ENCODE measurements around the gene RNF145.
"Not testable (repeated sequence)": the region's sequence is repeated elsewhere in the genome, so short reads cannot be mapped to it uniquely, and the experiment has no call there.

Gene RNF145

DNA sequence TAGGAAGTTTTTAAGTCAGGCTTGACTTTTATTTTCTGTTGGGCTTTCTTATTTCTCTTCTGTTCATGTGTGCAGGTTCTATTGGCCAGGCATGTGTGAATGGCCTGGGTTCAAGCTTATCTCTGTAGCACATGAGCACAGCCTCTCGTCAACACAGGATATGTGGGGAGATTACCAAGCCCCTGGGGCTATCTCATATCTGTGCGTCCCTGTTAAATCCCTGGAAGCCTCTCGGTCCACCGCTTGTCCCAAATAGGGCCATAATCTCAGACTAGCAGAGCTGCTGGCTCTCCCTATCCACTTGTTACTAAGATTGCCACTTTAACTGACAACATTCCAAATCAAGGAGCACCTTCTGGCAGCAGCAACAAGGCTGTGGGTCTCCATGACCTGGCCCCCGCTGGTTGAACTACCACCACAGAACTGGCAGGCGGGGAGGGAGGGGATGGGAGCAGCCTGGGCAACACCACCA is 81.2 kb downstream of the RNF145 start:
- H3K4me3 ChIP-seq (ENCODE audit: low read depth, low read length), result no peak overlapping the region
- in situ Hi-C loops (cut with HindIII; ENCODE audit: low sequenced_read_pairs), result no loop called here
- DNase-seq (ENCODE audit: low read depth, low spot score), result no peak
- TF ChIP-seq, protein P1, sequence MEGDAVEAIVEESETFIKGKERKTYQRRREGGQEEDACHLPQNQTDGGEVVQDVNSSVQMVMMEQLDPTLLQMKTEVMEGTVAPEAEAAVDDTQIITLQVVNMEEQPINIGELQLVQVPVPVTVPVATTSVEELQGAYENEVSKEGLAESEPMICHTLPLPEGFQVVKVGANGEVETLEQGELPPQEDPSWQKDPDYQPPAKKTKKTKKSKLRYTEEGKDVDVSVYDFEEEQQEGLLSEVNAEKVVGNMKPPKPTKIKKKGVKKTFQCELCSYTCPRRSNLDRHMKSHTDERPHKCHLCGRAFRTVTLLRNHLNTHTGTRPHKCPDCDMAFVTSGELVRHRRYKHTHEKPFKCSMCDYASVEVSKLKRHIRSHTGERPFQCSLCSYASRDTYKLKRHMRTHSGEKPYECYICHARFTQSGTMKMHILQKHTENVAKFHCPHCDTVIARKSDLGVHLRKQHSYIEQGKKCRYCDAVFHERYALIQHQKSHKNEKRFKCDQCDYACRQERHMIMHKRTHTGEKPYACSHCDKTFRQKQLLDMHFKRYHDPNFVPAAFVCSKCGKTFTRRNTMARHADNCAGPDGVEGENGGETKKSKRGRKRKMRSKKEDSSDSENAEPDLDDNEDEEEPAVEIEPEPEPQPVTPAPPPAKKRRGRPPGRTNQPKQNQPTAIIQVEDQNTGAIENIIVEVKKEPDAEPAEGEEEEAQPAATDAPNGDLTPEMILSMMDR (IDR thresholded peaks at IDR 0.05; ENCODE audit: low read depth, low read length), result no peak

DNA sequence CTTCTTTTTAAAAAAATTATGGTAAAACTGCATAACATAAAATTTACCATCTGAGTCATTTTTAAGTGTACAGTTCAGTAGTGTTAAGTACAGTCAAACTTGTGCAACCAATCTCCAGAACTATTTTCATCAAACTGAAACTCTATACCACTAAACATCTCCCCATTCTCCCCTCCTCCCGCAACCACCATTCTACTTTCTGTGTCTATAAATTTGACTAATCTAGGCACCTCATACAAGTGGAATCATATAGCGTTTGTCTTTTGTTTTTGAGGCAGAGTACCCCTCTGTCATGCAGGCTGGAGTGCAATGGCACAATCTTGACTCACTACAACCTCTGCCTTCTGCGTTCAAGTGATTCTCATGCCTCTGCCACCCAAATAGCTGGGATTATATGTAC is 85.7 kb downstream of the RNF145 start:
- H3K4me3 ChIP-seq (ENCODE audit: low read depth, low read length), result no peak overlapping the region
- in situ Hi-C loops (cut with HindIII; ENCODE audit: low sequenced_read_pairs), result loop anchor here (25.0 kb wide), 1 partner anchor 436 kb away; no protein-coding TSS in a partner anchor
- no peak for DNase-seq (ENCODE audit: low read depth, low spot score)
- TF ChIP-seq, protein P1 (IDR thresholded peaks at IDR 0.05; ENCODE audit: low read depth, low read length), result no peak

DNA sequence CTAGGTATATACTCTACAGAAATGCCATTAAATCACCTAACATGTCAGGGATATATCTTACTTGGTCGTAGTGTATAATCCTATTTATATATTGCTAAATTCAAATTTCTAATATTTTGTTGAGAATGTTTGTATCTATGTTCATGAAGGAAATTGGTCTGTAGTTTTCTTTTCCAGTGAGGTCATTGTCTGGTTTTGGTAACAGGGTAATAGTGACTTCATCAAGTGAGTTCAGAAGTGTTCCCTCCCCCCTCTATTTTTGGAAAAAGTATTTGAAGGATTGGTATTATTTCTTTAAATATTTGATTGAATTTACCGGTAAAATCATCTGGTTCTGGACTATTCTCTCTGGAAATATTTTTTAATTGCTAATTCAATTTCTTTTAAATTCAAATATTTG is 86.2 kb downstream of the RNF145 start:
- in situ Hi-C loops (cut with HindIII; ENCODE audit: low sequenced_read_pairs), result loop anchor here (25.0 kb wide), 1 partner anchor 436 kb away; no protein-coding TSS in a partner anchor
- no peak overlapping the region for H3K4me3 ChIP-seq (ENCODE audit: low read depth, low read length)
- TF ChIP-seq, protein P1 (IDR thresholded peaks at IDR 0.05; ENCODE audit: low read depth, low read length), result no peak
- DNase-seq (ENCODE audit: low read depth, low spot score), result no peak

DNA sequence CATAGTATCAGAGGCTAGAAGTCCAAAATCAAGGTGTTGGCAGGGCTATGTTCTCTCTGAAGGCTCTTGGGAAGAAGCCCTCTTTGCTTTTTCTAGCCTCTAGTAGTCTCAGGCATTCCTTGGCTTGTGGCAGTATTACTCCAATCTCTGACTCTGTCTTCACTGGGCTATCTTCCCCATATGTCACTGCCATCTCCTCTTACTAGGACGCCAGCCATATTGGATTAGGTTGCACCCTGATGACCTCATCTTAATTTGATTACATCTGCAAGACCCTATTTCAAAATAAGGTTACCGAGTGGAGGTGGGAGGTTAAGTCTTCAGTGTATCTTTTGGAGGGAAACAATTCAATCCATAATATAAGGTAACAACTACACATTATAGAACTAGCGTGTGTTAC is 88.3 kb downstream of the RNF145 start:
- H3K4me3 ChIP-seq (ENCODE audit: low read depth, low read length), result no peak overlapping the region

DNA sequence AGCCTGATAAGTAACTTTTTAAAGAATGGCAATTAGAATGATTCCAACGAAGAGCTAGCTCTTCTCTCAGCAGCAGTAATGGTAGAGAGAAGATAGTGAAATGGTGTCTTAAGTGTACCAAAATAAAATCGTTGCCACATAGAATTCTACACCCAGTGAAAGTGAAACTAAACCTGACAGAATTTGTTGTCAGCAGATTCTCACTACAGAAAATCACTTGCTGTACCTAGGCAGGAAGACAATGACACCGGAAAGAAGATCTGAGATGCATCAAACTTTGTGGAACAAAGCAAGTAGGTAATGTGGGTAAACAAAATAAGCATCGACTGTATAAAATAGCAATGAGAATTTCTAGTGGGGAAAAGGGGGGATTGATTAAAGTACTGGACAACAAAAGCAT is 88.9 kb downstream of the RNF145 start:
- H3K4me3 ChIP-seq (ENCODE audit: low read depth, low read length), result no peak overlapping the region
- DNase-seq (ENCODE audit: low read depth, low spot score), result no peak
- TF ChIP-seq, protein P1 (IDR thresholded peaks at IDR 0.05; ENCODE audit: low read depth, low read length), result no peak
- in situ Hi-C loops (cut with HindIII; ENCODE audit: low sequenced_read_pairs), result loop anchor here (25.0 kb wide), 1 partner anchor 433 kb away; no protein-coding TSS in a partner anchor

More for the DNA sequence above, 88.3 kb downstream of the RNF145 start:
- TF ChIP-seq, protein P1 (IDR thresholded peaks at IDR 0.05; ENCODE audit: low read depth, low read length), result no peak
- DNase-seq (ENCODE audit: low read depth, low spot score), result no peak
- in situ Hi-C loops (cut with HindIII; ENCODE audit: low sequenced_read_pairs), result loop anchor here (25.0 kb wide), 1 partner anchor 434 kb away; no protein-coding TSS in a partner anchor

DNA sequence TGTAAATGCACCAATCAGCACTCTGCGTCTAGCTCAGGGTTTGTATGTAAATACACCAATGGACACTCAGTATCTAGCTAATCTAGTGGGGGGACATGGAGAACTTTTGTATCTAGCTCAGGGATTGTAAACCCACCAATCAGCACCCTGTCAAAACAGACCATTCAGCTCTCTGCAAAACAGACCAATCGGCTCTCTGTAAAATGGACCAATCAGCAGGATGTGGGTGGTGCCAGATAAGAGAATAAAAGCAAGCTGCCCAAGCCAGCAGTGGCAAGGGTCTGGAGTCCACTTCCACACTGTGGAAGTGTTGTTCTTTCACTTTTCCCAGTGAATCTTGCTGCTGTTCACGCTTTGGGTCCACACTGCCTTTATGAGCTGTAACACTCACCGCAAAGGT is 89.5 kb downstream of the RNF145 start:
- H3K4me3 ChIP-seq (ENCODE audit: low read depth, low read length), result not testable (repeated sequence)

DNA sequence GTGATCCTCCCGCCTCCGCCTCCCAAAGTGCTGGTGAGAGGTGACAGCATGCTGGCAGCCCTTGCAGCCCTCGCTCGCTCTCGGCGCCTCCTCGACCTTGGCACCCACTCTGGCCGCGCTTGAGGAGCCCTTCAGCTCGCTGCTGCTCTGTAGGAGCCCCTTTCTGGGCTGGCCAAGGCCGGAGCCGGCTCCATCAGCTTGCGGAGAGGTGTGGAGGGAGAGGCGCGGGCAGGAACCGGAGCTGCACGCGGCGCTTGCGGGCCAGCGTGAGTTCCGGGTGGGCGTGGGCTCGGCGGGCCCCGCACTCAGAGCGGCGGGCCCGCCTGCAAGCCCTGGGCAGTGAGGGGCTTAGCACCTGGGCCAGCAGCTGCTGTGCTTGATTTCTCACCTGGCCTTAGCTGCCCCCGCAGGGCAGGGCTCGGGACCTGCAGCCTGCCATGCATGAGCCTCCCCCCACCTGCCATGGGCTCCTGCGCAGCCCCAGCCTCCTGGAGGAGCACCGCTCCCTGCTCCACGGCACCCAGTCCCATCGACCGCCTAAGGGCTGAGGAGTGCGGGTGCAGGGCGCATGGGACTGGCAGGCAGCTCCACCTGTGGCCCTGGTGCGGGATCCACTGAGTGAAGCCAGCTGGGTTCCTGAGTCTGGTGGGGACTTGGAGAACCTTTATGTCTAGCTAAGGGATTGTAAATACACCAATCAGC is 90.2 kb downstream of the RNF145 start:
- not testable (repeated sequence) for DNase-seq (ENCODE audit: low read depth, low spot score); H3K4me3 ChIP-seq (ENCODE audit: low read depth, low read length)
- in situ Hi-C loops (cut with HindIII; ENCODE audit: low sequenced_read_pairs), result loop anchor here (25.0 kb wide), 1 partner anchor 432 kb away; no protein-coding TSS in a partner anchor

More for the DNA sequence above, 89.5 kb downstream of the RNF145 start:
- not testable (repeated sequence) for DNase-seq (ENCODE audit: low read depth, low spot score)
- in situ Hi-C loops (cut with HindIII; ENCODE audit: low sequenced_read_pairs), result loop anchor here (25.0 kb wide), 1 partner anchor 433 kb away; no protein-coding TSS in a partner anchor
